ENCODE measurements around the gene BNIP2.

The BNIP2 gene

GRCh38 chr15:59696332-59696731, 7.2 kb upstream of the BNIP2 start:
- Histone ChIP-seq H3K79me2 (ENCODE audit: insufficient read depth, low read length) (no peaks in the 10 kb centered on the region), H3K9ac (ENCODE audit: low read depth, low read length, poor library complexity, severe bottlenecking) (no peak overlapping the region), H2AFZ (ENCODE audit: low read length) (no peak overlapping the region), H3K9me3 (ENCODE audit: insufficient read depth, low read depth, low read length) (no peaks in the 10 kb centered on the region), H3K4me3 (ENCODE audit: low read length, poor library complexity, severe bottlenecking) (no peak overlapping the region), H3K36me3 (ENCODE audit: insufficient read depth, low read length) (no peaks in the 10 kb centered on the region), H3K9me2 (replicated peaks; ENCODE audit: low read depth, low read length) (no peaks in the 10 kb centered on the region), H3K4me2 (ENCODE audit: low read depth, low read length, poor library complexity, severe bottlenecking) (no peak overlapping the region), H3K27me3 (ENCODE audit: insufficient read depth, low read length, poor library complexity, severe bottlenecking) (no peaks in the 10 kb centered on the region), H4K20me1 (ENCODE audit: insufficient read depth, low read length, poor library complexity, severe bottlenecking) (no peaks in the 10 kb centered on the region), H3K4me1 (ENCODE audit: insufficient read depth, low read length, poor library complexity, severe bottlenecking) (no peaks in the 10 kb centered on the region), H3F3A (ENCODE audit: low read depth) (no peaks in the 10 kb centered on the region)
- TF ChIP-seq, protein P1, sequence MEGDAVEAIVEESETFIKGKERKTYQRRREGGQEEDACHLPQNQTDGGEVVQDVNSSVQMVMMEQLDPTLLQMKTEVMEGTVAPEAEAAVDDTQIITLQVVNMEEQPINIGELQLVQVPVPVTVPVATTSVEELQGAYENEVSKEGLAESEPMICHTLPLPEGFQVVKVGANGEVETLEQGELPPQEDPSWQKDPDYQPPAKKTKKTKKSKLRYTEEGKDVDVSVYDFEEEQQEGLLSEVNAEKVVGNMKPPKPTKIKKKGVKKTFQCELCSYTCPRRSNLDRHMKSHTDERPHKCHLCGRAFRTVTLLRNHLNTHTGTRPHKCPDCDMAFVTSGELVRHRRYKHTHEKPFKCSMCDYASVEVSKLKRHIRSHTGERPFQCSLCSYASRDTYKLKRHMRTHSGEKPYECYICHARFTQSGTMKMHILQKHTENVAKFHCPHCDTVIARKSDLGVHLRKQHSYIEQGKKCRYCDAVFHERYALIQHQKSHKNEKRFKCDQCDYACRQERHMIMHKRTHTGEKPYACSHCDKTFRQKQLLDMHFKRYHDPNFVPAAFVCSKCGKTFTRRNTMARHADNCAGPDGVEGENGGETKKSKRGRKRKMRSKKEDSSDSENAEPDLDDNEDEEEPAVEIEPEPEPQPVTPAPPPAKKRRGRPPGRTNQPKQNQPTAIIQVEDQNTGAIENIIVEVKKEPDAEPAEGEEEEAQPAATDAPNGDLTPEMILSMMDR (conservative IDR thresholded peaks at IDR 0.05; ENCODE audit: low read length), result no peak
- no peak for TF ChIP-seq EZH2phosphoT487 (IDR thresholded peaks at IDR 0.05; ENCODE audit: borderline replicate concordance)

GRCh38 chr15:59694779-59695178, 5.7 kb upstream of the BNIP2 start:
- Histone ChIP-seq H3K4me1 (ENCODE audit: insufficient read depth, low read length, poor library complexity, severe bottlenecking) (peaks cover 5% of the 10 kb centered on the region), H3K27me3 (ENCODE audit: insufficient read depth, low read length, poor library complexity, severe bottlenecking) (no peaks in the 10 kb centered on the region), H4K20me1 (ENCODE audit: insufficient read depth, low read length, poor library complexity, severe bottlenecking) (no peaks in the 10 kb centered on the region), H3K36me3 (ENCODE audit: insufficient read depth, low read length) (no peaks in the 10 kb centered on the region), H3K4me3 (ENCODE audit: low read length, poor library complexity, severe bottlenecking) (no peak overlapping the region), H3F3A (ENCODE audit: low read depth) (no peaks in the 10 kb centered on the region), H3K9me3 (ENCODE audit: insufficient read depth, low read depth, low read length) (no peaks in the 10 kb centered on the region), H3K9me2 (replicated peaks; ENCODE audit: low read depth, low read length) (no peaks in the 10 kb centered on the region), H3K9ac (ENCODE audit: low read depth, low read length, poor library complexity, severe bottlenecking) (no peak overlapping the region), H3K4me2 (ENCODE audit: low read depth, low read length, poor library complexity, severe bottlenecking) (no peak overlapping the region), H3K79me2 (ENCODE audit: insufficient read depth, low read length) (no peaks in the 10 kb centered on the region), H2AFZ (ENCODE audit: low read length) (peak overlapping the region; percentile 12; the same call in 1 of the 2 replicates)
- TF ChIP-seq, protein P1 (conservative IDR thresholded peaks at IDR 0.05; ENCODE audit: low read length), result no peak
- no peak for TF ChIP-seq EZH2phosphoT487 (IDR thresholded peaks at IDR 0.05; ENCODE audit: borderline replicate concordance)

DNA sequence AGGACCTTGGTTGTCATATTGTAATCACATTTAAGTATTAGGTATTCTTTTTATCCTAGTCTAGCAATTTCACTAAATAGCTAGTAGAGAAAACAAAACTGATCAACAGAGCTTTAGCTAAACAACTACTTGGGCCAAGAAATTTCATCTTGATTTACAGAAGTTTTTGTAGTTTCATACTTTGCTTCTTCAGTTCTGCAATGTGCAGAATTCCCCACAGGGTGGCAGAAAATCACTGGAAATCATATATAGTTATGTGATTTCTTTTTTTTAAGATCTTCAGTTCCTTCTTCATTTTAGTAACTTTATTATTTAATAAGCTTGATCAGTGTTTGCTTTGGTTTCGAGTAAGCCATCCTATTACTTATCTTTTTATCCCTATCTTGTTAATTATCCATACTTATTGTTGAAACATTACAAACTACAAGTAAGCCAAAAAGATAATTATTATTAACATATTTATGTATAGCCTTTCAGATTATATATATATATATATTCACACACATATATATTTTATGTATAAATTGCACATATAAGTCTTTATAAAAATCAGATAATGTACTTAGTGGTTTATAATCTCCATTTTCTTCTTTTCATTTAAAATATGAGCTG, 2.2 kb upstream of the BNIP2 start:
- no peaks in the 10 kb centered on the region for H3F3A ChIP-seq (ENCODE audit: low read depth)
- H3K9ac ChIP-seq (ENCODE audit: low read depth, low read length, poor library complexity, severe bottlenecking), result no peak overlapping the region
- H3K27me3 ChIP-seq (ENCODE audit: insufficient read depth, low read length, poor library complexity, severe bottlenecking), result no peaks in the 10 kb centered on the region
- H3K4me1 ChIP-seq (ENCODE audit: insufficient read depth, low read length, poor library complexity, severe bottlenecking), result peaks cover 17% of the 10 kb centered on the region
- H3K4me3 ChIP-seq (ENCODE audit: low read length, poor library complexity, severe bottlenecking), result no peak overlapping the region
- H3K36me3 ChIP-seq (ENCODE audit: insufficient read depth, low read length), result no peaks in the 10 kb centered on the region
- no peak overlapping the region for H2AFZ ChIP-seq (ENCODE audit: low read length)
- peaks cover 26% of the 10 kb centered on the region for H4K20me1 ChIP-seq (ENCODE audit: insufficient read depth, low read length, poor library complexity, severe bottlenecking)
- no peaks in the 10 kb centered on the region for H3K9me3 ChIP-seq (ENCODE audit: insufficient read depth, low read depth, low read length)
- peak overlapping the region; percentile 79 for H3K4me2 ChIP-seq (ENCODE audit: low read depth, low read length, poor library complexity, severe bottlenecking)
- no peaks in the 10 kb centered on the region for H3K9me2 ChIP-seq (replicated peaks; ENCODE audit: low read depth, low read length)
- no peak for TF ChIP-seq EZH2phosphoT487 (IDR thresholded peaks at IDR 0.05; ENCODE audit: borderline replicate concordance)
- TF ChIP-seq, protein P1 (conservative IDR thresholded peaks at IDR 0.05; ENCODE audit: low read length), result peak; percentile 72
- peaks cover 27% of the 10 kb centered on the region for H3K79me2 ChIP-seq (ENCODE audit: insufficient read depth, low read length)
